Measurements from ENCODE around the gene EFS. TPM values are rescaled to one million over a fixed set of nuclear protein-coding genes. Genes with fewer than 3 reads are reported as not detected.
A peak's percentile ranks its signal among the peaks of the same experiment; 100 is the strongest.

Gene EFS
- polyA plus RNA-seq, 3 donors, result not detected

DNA sequence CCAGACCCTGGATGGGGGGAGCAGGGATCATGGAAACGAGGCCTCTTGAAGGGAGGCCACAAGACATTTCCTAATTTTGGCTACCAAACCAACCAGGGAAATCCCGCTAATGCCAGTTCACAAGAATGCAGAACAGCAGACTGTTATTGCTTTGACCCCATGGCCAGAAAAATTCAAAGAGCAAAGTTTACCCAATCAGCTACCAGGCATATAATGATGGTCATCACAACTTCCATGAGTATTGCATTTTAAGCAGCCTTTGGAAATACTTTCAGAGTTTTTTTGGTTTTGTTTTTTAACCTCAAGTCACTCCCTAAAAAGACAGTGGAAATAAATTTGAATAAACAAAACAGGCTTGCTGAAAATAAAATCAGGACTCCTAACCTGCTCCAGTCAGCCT is 7.5 kb upstream of the EFS start, which contains the start of gene IL25:
TSS of gene IL25 (plus strand) at position 301 of the 400 bp plus-strand sequence.
- H3K27ac ChIP-seq (ENCODE audit: low read depth in 1 of 2, low read length in 2 of 2), result no peak within 1 kb of the TSS
- no peaks in the 10 kb centered on the region for H3K4me1 ChIP-seq (ENCODE audit: control insufficient read depth in 1 of 2, insufficient read depth in 2 of 2, low read length in 2 of 2)
- DNase-seq, result no peak
- intact Hi-C loops (cut with micrococcal nuclease), result no loop called here
- H3K4me2 ChIP-seq (replicated peaks; ENCODE audit: extremely low read depth, low read length, poor library complexity, severe bottlenecking), result no peak within 1 kb of the TSS
- H3K9me3 Mint-ChIP-seq, result peaks cover 0 to 3% (median 0%) of the 10 kb centered on the region in 7 donors
- H3K27me3 Mint-ChIP-seq (ENCODE audit: low read depth in 3 of 3), result peaks cover 9 to 14% (median 12%) of the 10 kb centered on the region in 3 donors
- H3K27me3 ChIP-seq (ENCODE audit: control insufficient read depth in 2 of 2, insufficient read depth in 2 of 2, low read length in 2 of 2), result peaks cover 3 to 6% of the 10 kb centered on the region in 2 donors
- H2AFZ ChIP-seq (ENCODE audit: insufficient read depth, low read depth, low read length, poor library complexity, severe bottlenecking), result no peak within 1 kb of the TSS
- H3K4me1 Mint-ChIP-seq, result no peaks in the 10 kb centered on the region
- no peaks in the 10 kb centered on the region for H3K36me3 ChIP-seq (replicated peaks in 1 of 2; ENCODE audit: control insufficient read depth in 1 of 2, insufficient read depth in 2 of 2, low read length in 2 of 2)
- H4K20me1 ChIP-seq (ENCODE audit: insufficient read depth, low read length), result no peaks in the 10 kb centered on the region
- peak within 1 kb of the TSS; percentile 8 for H3K9ac ChIP-seq (ENCODE audit: insufficient read depth, low read length, poor library complexity, severe bottlenecking)
- no peak within 1 kb of the TSS for H3K4me3 Mint-ChIP-seq
- TF ChIP-seq, protein P1, sequence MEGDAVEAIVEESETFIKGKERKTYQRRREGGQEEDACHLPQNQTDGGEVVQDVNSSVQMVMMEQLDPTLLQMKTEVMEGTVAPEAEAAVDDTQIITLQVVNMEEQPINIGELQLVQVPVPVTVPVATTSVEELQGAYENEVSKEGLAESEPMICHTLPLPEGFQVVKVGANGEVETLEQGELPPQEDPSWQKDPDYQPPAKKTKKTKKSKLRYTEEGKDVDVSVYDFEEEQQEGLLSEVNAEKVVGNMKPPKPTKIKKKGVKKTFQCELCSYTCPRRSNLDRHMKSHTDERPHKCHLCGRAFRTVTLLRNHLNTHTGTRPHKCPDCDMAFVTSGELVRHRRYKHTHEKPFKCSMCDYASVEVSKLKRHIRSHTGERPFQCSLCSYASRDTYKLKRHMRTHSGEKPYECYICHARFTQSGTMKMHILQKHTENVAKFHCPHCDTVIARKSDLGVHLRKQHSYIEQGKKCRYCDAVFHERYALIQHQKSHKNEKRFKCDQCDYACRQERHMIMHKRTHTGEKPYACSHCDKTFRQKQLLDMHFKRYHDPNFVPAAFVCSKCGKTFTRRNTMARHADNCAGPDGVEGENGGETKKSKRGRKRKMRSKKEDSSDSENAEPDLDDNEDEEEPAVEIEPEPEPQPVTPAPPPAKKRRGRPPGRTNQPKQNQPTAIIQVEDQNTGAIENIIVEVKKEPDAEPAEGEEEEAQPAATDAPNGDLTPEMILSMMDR (IDR thresholded peaks at IDR 0.05), result no peak
- peak within 1 kb of the TSS in 1 of 7 donors; percentile 55 for H3K27ac Mint-ChIP-seq
- H3K79me2 ChIP-seq (ENCODE audit: insufficient read depth, low read length), result no peaks in the 10 kb centered on the region
- WGBS (ENCODE audit: insufficient coverage), result 100% methylated on average over 1 of the region's 2 CpGs
- no peaks in the 10 kb centered on the region for H3K36me3 Mint-ChIP-seq
- no peak within 1 kb of the TSS for H3K4me3 ChIP-seq (replicated peaks in 1 of 3; ENCODE audit: low read depth in 2 of 3, low read length in 3 of 3)
- no peaks in the 10 kb centered on the region for H3K9me3 ChIP-seq (replicated peaks in 1 of 2; ENCODE audit: control insufficient read depth in 1 of 2, insufficient read depth in 1 of 2, low read length in 2 of 2)

DNA sequence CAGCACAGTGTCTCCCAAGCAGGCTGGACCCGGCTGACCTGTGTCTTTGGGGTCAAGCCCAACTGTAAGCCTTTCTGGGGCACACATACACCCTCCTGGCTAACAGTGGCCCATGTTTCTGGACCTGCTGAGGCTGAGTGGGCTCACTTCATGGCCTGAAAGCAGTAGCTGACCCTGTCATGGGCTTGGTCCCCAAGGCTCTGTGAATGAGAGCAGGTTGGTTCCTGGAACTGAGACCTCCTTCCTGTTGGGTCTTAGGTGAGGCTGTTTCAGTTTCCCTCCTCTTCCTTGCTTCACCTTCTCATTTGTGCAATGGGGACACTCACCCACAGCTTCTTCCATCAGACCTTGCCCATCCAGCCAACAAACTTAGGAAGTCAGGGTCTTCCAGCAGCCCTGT is 6.9 kb upstream of the EFS start:
- H3K36me3 Mint-ChIP-seq, result no peaks in the 10 kb centered on the region
- H3K27ac ChIP-seq (ENCODE audit: low read depth in 1 of 2, low read length in 2 of 2), result no peak overlapping the region
- H4K20me1 ChIP-seq (ENCODE audit: insufficient read depth, low read length), result no peaks in the 10 kb centered on the region
- no peak overlapping the region for H2AFZ ChIP-seq (ENCODE audit: insufficient read depth, low read depth, low read length, poor library complexity, severe bottlenecking)
- DNase-seq, result no peak
- no peak overlapping the region for H3K4me3 ChIP-seq (replicated peaks in 1 of 3; ENCODE audit: low read depth in 2 of 3, low read length in 3 of 3)
- no peaks in the 10 kb centered on the region for H3K36me3 ChIP-seq (replicated peaks in 1 of 2; ENCODE audit: control insufficient read depth in 1 of 2, insufficient read depth in 2 of 2, low read length in 2 of 2)
- intact Hi-C loops (cut with micrococcal nuclease), result no loop called here
- peaks cover 0 to 3% (median 0%) of the 10 kb centered on the region in 7 donors for H3K9me3 Mint-ChIP-seq
- no peaks in the 10 kb centered on the region for H3K9me3 ChIP-seq (replicated peaks in 1 of 2; ENCODE audit: control insufficient read depth in 1 of 2, insufficient read depth in 1 of 2, low read length in 2 of 2)
- H3K4me3 Mint-ChIP-seq, result no peak overlapping the region
- H3K79me2 ChIP-seq (ENCODE audit: insufficient read depth, low read length), result no peaks in the 10 kb centered on the region
- no peaks in the 10 kb centered on the region for H3K4me1 ChIP-seq (ENCODE audit: control insufficient read depth in 1 of 2, insufficient read depth in 2 of 2, low read length in 2 of 2)
- H3K4me2 ChIP-seq (replicated peaks; ENCODE audit: extremely low read depth, low read length, poor library complexity, severe bottlenecking), result no peak overlapping the region
- TF ChIP-seq, protein P1 (IDR thresholded peaks at IDR 0.05), result no peak
- no peaks in the 10 kb centered on the region for H3K4me1 Mint-ChIP-seq
- 80% methylated on average over 1 of the region's 1 CpG for WGBS (ENCODE audit: insufficient coverage)
- H3K27me3 Mint-ChIP-seq (ENCODE audit: low read depth in 3 of 3), result peaks cover 16 to 21% (median 18%) of the 10 kb centered on the region in 3 donors
- no peak overlapping the region for H3K9ac ChIP-seq (ENCODE audit: insufficient read depth, low read length, poor library complexity, severe bottlenecking)
- H3K27ac Mint-ChIP-seq, result no peak overlapping the region
- peaks cover 6 to 12% of the 10 kb centered on the region in 2 donors for H3K27me3 ChIP-seq (ENCODE audit: control insufficient read depth in 2 of 2, insufficient read depth in 2 of 2, low read length in 2 of 2)

Measured in CD14-positive monocyte (primary cell).